AG09319 (cell line): ENCODE data around the gene RANBP17.

Experiments
- DNase-seq: peaks from one replicate; pipeline ENCODE4 v3.0.0-alpha.2; 2010; ENCODE audit warnings: low read depth; ENCODE audit errors: extremely low read depth
- CTCF ChIP-seq: IDR thresholded peaks from 2 replicates; pipeline ENCODE4 v1.5.1; 2011; ENCODE audit warnings: low read depth, mild to moderate bottlenecking, inconsistent platforms, low read length, moderate library complexity

Gene RANBP17

GRCh38 chr5:170861917-170862766, at the start of gene RANBP17:
Gene RANBP17, plus strand, starts transcription at chr5:170862018.
- TF ChIP-seq CTCF, result no peak
- no peak for DNase-seq

DNA sequence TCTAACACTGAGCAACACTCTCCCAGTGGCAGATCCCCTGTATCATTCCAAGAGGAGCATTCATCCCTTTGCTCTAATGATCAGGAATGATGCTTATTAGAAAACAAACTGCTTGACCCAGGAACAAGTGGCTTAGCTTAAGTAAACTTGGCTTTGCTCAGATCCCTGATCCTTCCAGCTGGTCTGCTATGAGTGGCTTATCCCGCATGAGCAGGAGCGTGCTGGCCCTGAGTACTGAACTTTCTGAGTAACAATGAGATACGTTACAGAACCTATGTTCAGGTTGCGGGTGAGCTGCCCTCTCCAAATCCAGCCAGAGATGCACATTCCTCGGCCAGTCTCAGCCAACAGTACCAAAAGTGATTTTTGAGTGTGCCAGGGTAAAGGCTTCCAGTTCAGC, 48.6 kb upstream of the RANBP17 start:
- TF ChIP-seq CTCF, result no peak
- no peak for DNase-seq

DNA sequence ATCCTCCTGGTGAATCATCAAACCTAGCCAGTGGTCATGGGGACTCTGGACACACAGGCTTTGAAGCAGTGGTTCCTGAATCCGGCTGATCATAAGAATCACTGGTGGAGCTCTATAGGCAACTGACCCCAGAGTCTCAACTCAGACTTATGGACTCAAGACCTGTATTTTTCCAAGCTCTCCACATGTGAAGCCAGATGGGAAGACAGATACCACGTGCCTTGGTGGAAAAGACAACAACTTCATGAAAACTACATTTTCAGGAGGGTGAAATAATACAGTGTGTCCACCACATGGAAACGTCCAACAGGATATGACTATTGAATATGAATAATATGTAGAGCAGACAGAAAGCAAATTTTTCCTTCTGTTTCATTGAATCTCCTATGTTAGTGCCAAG, 44.6 kb upstream of the RANBP17 start:
- no peak for DNase-seq
- TF ChIP-seq CTCF, result no peak

- no peak for TF ChIP-seq CTCF
- no peak for DNase-seq
These were observed 43.6 kb upstream of the RANBP17 start for GRCh38 chr5:170818232-170818631.

- DNase-seq, result no peak
- no peak for TF ChIP-seq CTCF
These were observed 42.0 kb upstream of the RANBP17 start for GRCh38 chr5:170819824-170820223.

DNA sequence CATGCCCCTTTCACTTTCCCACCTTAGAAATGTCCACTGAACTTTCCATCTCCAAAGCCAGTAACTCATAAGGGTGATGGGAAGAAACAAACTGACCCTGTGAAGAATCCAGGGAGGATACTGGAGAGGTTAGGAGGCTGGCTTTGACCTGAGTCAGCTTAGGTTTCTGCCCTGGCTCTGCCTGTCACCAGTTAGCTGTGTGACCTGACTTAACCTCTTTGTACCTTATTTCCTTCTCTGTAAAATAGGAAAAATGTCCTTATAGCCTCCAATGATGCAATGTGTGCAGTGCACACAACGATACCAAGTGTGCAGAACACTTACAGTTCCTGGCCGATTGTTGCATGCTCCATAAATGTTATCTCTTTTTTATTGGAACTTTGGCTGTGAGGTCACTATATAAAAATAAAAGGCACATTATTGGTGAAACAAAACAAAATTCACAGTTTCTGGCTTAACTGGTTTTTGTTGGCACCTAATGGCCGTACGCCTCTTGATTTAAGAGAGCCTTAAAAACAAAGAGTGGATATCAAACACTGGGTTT, 40.5 kb upstream of the RANBP17 start:
- no peak for DNase-seq
- no peak for TF ChIP-seq CTCF

- TF ChIP-seq CTCF, result no peak
- DNase-seq, result no peak
These were observed 35.7 kb upstream of the RANBP17 start for GRCh38 chr5:170826117-170826516.
